Thyroid gland (tissue), 4 donors: ENCODE measurements around the gene LRRC28.

Experiments used
- POLR2A ChIP-seq, 2 donors: fragments of 450-650 bp; IDR thresholded peaks; one replicate each; pipeline ENCODE4 v1.6.1; 2017; ENCODE audit warnings: antibody characterized with exemption in 2 of 2, mild to moderate bottlenecking in 2 of 2, moderate library complexity in 1 of 2
- TF ChIP-seq, protein P1 (sequence below), 6 experiments: fragments of 200-600 bp in 3 of 6; fragments of 450-650 bp in 3 of 6; sonication (generic) in 3 of 6; IDR thresholded peaks; one replicate each; pipeline ENCODE4 v1.5.1; 2016 to 2019; ENCODE audit warnings: antibody characterized with exemption in 6 of 6, mild to moderate bottlenecking in 2 of 6, inconsistent platforms in 1 of 6, moderate library complexity in 1 of 6

DNA sequence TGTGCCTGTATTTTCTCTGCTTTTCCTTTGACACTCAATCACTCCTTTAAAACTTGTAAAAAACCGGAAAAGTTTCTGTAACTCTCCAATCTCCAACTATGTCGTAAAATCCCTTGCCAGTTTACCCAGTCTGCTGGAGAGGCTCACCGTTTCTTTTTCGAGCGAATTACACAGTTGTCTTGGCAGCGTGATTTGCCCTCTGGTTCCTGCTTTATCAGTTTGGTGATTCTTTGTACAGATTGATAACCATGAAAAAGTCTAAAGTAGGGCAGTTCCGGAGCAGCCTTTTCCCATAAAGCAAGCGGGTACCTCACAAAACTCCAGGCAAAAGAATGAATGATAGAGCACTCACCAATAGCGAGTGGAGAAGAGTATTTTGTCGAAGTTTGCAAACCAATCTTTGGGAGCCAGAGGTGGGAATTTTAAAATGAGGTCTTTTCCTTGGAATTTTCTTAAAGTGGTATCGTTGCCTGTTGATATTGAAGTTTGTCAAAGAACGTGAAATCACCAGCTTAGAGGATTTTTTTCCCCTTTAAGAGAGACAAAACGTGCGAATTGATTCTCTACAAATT is 1.9 kb upstream of the LRRC28 start, which contains the start of gene TTC23:
- TF ChIP-seq, protein P1, sequence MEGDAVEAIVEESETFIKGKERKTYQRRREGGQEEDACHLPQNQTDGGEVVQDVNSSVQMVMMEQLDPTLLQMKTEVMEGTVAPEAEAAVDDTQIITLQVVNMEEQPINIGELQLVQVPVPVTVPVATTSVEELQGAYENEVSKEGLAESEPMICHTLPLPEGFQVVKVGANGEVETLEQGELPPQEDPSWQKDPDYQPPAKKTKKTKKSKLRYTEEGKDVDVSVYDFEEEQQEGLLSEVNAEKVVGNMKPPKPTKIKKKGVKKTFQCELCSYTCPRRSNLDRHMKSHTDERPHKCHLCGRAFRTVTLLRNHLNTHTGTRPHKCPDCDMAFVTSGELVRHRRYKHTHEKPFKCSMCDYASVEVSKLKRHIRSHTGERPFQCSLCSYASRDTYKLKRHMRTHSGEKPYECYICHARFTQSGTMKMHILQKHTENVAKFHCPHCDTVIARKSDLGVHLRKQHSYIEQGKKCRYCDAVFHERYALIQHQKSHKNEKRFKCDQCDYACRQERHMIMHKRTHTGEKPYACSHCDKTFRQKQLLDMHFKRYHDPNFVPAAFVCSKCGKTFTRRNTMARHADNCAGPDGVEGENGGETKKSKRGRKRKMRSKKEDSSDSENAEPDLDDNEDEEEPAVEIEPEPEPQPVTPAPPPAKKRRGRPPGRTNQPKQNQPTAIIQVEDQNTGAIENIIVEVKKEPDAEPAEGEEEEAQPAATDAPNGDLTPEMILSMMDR (IDR thresholded peaks at IDR 0.05) = peak in 1 of 6 experiments; percentile 17
- peak in 1 of 2 donors; percentile 80 for TF ChIP-seq POLR2A (IDR thresholded peaks at IDR 0.05)
